Suprapubic skin (tissue), 4 donors: Measurements from ENCODE around the gene APOBEC3C.
"Not testable (repeated sequence)": the region's sequence is repeated elsewhere in the genome, so short reads cannot be mapped to it uniquely, and the experiment has no call there.

Experiments
- POLR2A ChIP-seq, 2 donors: fragments of 450-650 bp; IDR thresholded peaks; one replicate each; pipeline ENCODE4 v1.6.1; 2017; ENCODE audit warnings: antibody characterized with exemption in 2 of 2, mild to moderate bottlenecking in 2 of 2, moderate library complexity in 2 of 2
- POLR2AphosphoS5 ChIP-seq, 3 donors: sonication (generic); formaldehyde crosslinking; IDR thresholded peaks; one replicate each; pipeline ENCODE4 v1.6.1; 2017; ENCODE audit warnings: antibody characterized with exemption in 3 of 3

DNA sequence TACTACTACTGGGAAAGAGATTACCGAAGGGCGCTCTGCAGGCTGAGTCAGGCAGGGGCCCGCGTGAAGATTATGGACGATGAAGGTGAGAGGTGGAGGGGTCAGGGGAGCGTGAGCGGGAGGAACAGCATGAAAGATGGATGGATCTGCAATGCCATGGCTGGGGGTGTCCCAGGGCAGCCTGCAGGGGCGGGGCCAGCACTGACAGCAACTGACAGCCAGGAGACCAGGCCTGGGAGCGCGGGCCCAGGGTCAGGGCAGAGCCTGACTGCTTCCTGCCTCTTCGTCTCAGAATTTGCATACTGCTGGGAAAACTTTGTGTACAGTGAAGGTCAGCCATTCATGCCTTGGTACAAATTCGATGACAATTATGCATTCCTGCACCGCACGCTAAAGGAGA is 31.1 kb downstream of the APOBEC3C start:
- TF ChIP-seq POLR2A, POLR2AphosphoS5 (IDR thresholded peaks at IDR 0.05): not testable (repeated sequence)
